Measurements from ENCODE around the gene MINDY1. TPM values are rescaled to one million over a fixed set of nuclear protein-coding genes. Genes with fewer than 3 reads are reported as not detected.

The MINDY1 gene
- total RNA-seq, 1 donor from 2014 or later, result 8.8 TPM

DNA sequence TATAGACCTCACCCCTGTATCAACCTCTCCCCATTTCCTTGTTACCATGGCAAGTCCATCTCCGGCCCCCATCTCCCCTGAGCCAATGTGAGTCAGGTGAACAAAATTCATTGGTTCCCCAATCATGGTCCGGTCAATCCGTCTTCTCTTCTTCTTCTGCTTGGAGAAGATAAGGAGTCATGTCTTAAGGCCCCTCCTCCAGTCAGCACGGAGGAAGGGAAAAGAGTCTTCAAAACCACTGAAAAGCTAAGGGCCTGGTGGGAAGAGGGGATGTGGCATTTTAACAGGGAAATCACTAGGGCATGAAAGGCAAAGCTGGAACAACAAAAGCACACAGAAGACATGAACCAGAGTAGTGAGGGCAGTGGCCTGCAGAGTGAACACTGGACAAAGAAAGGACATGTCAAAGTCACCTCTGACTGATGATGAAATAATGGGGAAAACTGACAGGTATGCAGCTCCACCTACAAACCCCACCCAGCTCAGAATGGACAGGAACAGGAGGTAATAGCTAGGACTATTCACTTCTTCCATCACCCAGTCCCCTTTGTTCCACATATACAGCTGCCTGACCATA is 48.4 kb upstream of the MINDY1 start:
- Histone ChIP-seq H3K9ac (ENCODE audit: low read length) (peak overlapping the region; percentile 98), H3K27me3 (ENCODE audit: insufficient read depth, low read length) (no peaks in the 10 kb centered on the region), H3K9me3 (ENCODE audit: insufficient read depth, low read depth, low read length) (no peaks in the 10 kb centered on the region), H4K20me1 (ENCODE audit: insufficient read depth, low read length) (peaks cover 89% of the 10 kb centered on the region), H3K79me2 (ENCODE audit: insufficient read depth, low read length) (peaks cover 64% of the 10 kb centered on the region), H3K36me3 (ENCODE audit: insufficient read depth, low read length) (peaks cover 56% of the 10 kb centered on the region), H3K4me1 (ENCODE audit: insufficient read depth, low read length) (peaks cover 21% of the 10 kb centered on the region), H3K4me2 (ENCODE audit: low read length) (no peak overlapping the region), H3K4me3 (ENCODE audit: insufficient read depth, low read depth, low read length) (no peak overlapping the region), H2AFZ (ENCODE audit: low read depth, low read length) (no peak overlapping the region), H3K27ac (ENCODE audit: low read depth, low read length) (no peak overlapping the region)
- no peak for TF ChIP-seq EZH2 (IDR thresholded peaks at IDR 0.05; ENCODE audit: insufficient read depth, low read length)
- TF ChIP-seq, protein P1, sequence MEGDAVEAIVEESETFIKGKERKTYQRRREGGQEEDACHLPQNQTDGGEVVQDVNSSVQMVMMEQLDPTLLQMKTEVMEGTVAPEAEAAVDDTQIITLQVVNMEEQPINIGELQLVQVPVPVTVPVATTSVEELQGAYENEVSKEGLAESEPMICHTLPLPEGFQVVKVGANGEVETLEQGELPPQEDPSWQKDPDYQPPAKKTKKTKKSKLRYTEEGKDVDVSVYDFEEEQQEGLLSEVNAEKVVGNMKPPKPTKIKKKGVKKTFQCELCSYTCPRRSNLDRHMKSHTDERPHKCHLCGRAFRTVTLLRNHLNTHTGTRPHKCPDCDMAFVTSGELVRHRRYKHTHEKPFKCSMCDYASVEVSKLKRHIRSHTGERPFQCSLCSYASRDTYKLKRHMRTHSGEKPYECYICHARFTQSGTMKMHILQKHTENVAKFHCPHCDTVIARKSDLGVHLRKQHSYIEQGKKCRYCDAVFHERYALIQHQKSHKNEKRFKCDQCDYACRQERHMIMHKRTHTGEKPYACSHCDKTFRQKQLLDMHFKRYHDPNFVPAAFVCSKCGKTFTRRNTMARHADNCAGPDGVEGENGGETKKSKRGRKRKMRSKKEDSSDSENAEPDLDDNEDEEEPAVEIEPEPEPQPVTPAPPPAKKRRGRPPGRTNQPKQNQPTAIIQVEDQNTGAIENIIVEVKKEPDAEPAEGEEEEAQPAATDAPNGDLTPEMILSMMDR (IDR thresholded peaks at IDR 0.05; ENCODE audit: insufficient read depth, low read depth, low read length), result no peak
- no peak for FAIRE-seq
- Mint-ChIP-seq H3K4me1 (ENCODE audit: low read depth, unreplicated experiment) (peaks cover 30% of the 10 kb centered on the region), H3K27ac (ENCODE audit: unreplicated experiment) (peak overlapping the region; percentile 1), H3K9me3 (ENCODE audit: unreplicated experiment) (no peaks in the 10 kb centered on the region), H3K27me3 (ENCODE audit: low read depth, unreplicated experiment) (no peaks in the 10 kb centered on the region), H3K36me3 (ENCODE audit: low read depth, unreplicated experiment) (peaks cover 28% of the 10 kb centered on the region), H3K4me3 (ENCODE audit: unreplicated experiment) (peak overlapping the region; percentile 5)
- DNase-seq (ENCODE audit: low read depth), result no peak

DNA sequence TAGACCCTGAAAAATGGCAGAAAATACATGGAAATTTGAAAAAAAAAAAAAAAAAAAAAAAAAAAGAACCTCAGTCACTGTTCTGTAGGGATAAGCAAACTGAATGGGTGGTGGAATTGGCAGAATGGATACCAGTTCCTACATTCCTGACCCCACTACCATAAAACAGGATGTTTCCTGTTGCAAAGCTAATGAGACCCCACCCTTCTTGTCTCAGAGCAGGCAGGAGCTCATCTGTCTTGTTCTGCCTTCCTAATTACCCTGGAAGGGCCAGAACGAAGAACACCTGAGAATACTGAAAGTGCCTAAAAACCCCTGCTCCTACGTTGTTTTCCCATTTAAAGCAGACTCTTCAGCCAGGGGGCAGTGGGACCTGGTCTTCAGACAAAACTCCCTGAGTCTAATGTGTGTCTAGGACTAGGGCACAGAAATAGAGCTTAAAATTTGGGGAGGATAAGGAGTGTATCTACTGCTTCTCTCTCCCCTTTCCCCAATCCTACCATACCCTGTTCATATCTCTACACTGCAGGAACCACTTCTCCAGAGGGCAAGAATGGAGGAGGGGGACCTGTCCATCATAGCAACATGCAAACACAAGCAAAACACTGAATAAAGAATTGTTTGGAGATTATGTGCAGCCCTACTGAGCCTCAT is 44.8 kb upstream of the MINDY1 start:
- FAIRE-seq, result no peak
- TF ChIP-seq, protein P1 (IDR thresholded peaks at IDR 0.05; ENCODE audit: insufficient read depth, low read depth, low read length), result no peak
- TF ChIP-seq EZH2 (IDR thresholded peaks at IDR 0.05; ENCODE audit: insufficient read depth, low read length), result no peak
- H4K20me1 ChIP-seq (ENCODE audit: insufficient read depth, low read length), result peaks cover 64% of the 10 kb centered on the region
- Mint-ChIP-seq H3K27ac (ENCODE audit: unreplicated experiment) (peak overlapping the region; percentile 26), H3K4me3 (ENCODE audit: unreplicated experiment) (no peak overlapping the region), H3K27me3 (ENCODE audit: low read depth, unreplicated experiment) (no peaks in the 10 kb centered on the region), H3K4me1 (ENCODE audit: low read depth, unreplicated experiment) (peaks cover 20% of the 10 kb centered on the region), H3K9me3 (ENCODE audit: unreplicated experiment) (no peaks in the 10 kb centered on the region), H3K36me3 (ENCODE audit: low read depth, unreplicated experiment) (peaks cover 21% of the 10 kb centered on the region)
- H3K79me2 ChIP-seq (ENCODE audit: insufficient read depth, low read length), result peaks cover 28% of the 10 kb centered on the region
- H3K4me2 ChIP-seq (ENCODE audit: low read length), result no peak overlapping the region
- no peak overlapping the region for H2AFZ ChIP-seq (ENCODE audit: low read depth, low read length)
- no peak overlapping the region for H3K9ac ChIP-seq (ENCODE audit: low read length)
- no peak overlapping the region for H3K27ac ChIP-seq (ENCODE audit: low read depth, low read length)
- peaks cover 12% of the 10 kb centered on the region for H3K4me1 ChIP-seq (ENCODE audit: insufficient read depth, low read length)
- no peaks in the 10 kb centered on the region for H3K27me3 ChIP-seq (ENCODE audit: insufficient read depth, low read length)
- no peaks in the 10 kb centered on the region for H3K9me3 ChIP-seq (ENCODE audit: insufficient read depth, low read depth, low read length)
- peaks cover 51% of the 10 kb centered on the region for H3K36me3 ChIP-seq (ENCODE audit: insufficient read depth, low read length)
- DNase-seq (ENCODE audit: low read depth), result no peak
- H3K4me3 ChIP-seq (ENCODE audit: insufficient read depth, low read depth, low read length), result no peak overlapping the region
